GM10266 (cell line): Measurements from ENCODE around the gene DNM2.

Source experiments
- DNase-seq: peaks from one replicate; pipeline ENCODE4 v3.0.0; 2012; ENCODE audit errors: extremely low spot score
- TF ChIP-seq, protein P1 (sequence below): IDR thresholded peaks from 2 replicates; pipeline ENCODE4 v1.5.1; 2012; ENCODE audit warnings: mild to moderate bottlenecking, low read depth; ENCODE audit not compliant: control insufficient read depth, insufficient read depth; ENCODE audit errors: missing control alignments

The DNM2 gene

DNA sequence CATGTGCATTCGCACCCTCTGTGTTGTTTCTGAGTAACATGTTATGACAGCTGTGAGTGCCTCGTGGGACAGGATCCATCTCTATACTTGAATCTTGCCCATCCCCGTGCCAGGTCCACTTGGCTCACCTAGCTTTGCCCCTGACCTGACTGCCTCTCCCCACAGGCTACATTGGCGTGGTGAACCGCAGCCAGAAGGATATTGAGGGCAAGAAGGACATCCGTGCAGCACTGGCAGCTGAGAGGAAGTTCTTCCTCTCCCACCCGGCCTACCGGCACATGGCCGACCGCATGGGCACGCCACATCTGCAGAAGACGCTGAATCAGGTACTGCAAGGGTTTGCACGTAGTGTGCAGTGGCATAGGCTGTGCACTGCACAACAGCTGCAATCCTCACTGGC lies 64.9 kb downstream of the DNM2 start:
- TF ChIP-seq, protein P1, sequence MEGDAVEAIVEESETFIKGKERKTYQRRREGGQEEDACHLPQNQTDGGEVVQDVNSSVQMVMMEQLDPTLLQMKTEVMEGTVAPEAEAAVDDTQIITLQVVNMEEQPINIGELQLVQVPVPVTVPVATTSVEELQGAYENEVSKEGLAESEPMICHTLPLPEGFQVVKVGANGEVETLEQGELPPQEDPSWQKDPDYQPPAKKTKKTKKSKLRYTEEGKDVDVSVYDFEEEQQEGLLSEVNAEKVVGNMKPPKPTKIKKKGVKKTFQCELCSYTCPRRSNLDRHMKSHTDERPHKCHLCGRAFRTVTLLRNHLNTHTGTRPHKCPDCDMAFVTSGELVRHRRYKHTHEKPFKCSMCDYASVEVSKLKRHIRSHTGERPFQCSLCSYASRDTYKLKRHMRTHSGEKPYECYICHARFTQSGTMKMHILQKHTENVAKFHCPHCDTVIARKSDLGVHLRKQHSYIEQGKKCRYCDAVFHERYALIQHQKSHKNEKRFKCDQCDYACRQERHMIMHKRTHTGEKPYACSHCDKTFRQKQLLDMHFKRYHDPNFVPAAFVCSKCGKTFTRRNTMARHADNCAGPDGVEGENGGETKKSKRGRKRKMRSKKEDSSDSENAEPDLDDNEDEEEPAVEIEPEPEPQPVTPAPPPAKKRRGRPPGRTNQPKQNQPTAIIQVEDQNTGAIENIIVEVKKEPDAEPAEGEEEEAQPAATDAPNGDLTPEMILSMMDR: no peak
- DNase-seq: no peak

DNA sequence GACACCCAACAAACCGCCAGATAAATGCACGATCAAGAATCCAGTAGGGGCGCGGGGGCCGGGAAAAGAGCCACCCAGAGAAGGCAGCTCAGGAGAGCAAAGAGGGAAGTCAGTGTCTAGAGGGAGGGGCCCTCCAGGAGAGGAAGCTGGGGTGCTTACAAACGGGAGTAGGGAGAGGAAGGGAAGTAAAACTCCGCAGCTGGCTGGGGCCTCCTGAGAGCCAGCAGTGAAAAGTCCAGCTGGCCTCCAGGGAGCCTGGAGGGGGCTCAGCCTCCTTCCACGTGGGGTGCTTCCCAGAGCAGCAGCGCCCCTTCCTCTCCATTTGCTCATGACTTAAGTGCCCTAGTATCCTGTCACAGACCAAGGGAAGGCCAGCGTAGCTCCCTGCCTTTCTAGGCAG lies 66.4 kb downstream of the DNM2 start:
- DNase-seq: no peak
- TF ChIP-seq, protein P1: no peak

DNA sequence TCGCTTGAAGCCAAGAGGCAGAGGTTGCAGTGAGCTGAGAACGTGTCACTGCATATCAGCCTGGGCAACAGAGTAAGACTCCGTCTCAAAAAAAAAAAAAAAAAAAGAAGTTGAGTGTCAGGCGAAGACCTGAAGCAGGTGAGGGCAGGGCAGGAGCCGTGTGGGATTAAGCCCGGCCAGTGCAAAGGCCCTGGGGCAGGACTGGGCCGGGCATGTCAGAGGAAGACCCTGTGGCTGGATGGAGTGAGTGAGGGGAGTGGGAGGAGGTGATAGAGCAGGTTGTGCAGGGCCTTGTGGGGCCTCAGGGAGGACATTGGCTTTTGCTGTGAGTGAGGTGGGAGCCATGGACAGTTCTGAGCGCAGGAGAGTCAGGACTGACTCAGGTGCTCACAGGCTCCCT lies 70.3 kb downstream of the DNM2 start:
- no peak for DNase-seq
- TF ChIP-seq, protein P1: no peak

DNA sequence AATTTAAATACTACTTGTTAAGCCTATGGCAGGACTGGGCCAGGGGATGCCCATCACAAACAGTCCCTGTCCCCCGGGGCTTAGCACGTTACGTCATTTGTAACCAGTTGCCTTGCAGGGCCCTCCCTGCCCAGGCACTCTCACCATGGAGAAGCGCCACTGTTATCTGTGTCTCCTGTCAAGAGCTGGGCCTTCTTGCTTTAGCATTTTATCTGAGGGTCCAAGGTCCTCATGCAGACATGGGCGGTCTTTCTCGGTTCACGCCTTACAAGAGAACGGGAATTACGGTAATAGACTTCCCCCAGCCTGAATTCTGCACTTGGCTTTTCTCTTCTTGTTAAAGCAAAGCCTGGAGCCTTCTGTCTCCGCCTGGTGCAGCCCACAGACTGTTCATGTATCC lies 72.0 kb downstream of the DNM2 start:
- TF ChIP-seq, protein P1: no peak

DNA sequence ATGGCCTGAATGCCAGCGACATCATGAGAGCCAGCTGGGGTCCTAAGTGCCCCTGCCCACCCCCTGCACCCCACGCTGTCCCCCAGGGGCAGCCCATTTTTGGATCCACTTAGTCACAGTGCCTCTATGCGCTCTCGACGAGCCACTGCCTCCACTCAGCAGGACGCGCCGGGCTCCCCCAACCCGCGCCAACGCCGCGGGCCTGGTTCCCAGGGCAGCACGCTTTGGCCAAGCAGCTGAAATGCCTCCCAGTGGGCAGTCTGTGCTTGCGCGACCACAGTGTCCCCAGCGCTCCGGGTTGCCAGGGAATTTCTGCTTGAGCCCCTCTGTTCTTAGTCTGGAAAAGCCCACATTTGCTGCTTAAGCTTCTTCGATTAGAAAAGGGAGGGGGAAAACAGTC lies 78.8 kb downstream of the DNM2 start:
- TF ChIP-seq, protein P1: no peak

More for the DNA sequence above, 72.0 kb downstream of the DNM2 start:
- DNase-seq: no peak

DNA sequence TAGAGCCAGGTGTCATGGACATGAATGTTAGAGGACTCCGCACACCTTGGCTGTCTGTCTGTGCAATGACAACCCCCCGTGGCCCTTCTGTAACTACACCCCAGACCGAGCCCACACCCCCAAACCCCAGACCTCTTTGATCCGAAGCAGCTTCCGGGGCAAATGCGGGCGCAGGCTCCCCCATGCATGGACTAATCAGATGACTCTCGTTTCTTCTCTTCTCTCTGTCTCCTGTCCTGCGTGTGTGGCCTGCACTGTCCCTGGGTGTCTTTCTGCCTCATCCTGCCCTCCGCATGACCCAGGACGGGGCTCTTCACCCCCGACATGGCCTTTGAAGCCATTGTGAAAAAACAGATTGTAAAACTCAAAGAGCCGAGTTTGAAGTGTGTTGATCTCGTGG lies 79.2 kb downstream of the DNM2 start:
- TF ChIP-seq, protein P1: no peak
- peak; percentile 34 for DNase-seq

More for the DNA sequence above, 78.8 kb downstream of the DNM2 start:
- no peak for DNase-seq

DNA sequence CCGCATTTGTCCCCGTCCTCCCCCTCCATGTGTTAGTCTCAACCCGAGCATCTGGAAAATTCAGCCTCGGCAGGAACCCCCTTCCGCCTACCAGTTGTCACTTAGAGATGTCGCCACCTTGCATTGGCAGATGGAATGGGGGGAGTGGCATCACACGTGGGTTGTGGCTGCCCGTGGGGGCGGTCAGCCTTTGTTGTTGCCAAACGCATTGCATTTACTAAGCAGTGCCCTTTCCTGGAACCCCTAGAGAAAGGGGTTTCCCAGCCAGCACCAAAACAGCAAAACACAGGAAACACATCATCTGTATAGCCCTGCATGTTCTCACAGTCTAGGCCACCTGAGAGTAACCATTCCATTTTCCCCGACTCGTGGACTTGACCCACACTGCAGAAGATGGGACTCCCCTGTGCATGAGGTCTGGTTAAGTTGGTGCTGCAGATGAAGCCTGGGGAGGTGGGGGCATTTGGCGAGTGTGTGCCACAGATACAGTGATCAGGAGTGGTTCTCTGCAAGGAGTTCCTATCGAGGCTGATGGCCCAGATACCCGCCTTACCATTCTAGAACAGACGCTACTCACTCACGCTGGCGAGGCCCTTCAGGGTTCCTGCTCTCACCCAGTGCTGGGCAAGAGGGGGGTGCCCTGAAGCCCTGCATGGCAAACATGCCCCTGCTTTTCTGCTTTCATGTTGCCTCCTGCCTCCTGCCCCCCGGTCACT lies 79.8 kb downstream of the DNM2 start:
- peak; percentile 86 for DNase-seq
- TF ChIP-seq, protein P1: no peak
